HepG2 (cell line): Measurements from ENCODE around the gene SNAI3. TPM values are rescaled to one million over a fixed set of nuclear protein-coding genes. Genes with fewer than 3 reads are reported as not detected.

Experiments used
- CHCHD3 ChIP-seq: sonication (generic); formaldehyde crosslinking; IDR thresholded peaks from 2 replicates; pipeline ENCODE4 v1.8.0; 2022; ENCODE audit warnings: mild to moderate bottlenecking, missing genetic modification reagents, moderate library complexity
- HES4 ChIP-seq: sonication (generic); formaldehyde crosslinking; IDR thresholded peaks from 2 replicates; pipeline ENCODE4 v1.9.0; 2021; ENCODE audit warnings: mild to moderate bottlenecking, missing genetic modification reagents, borderline replicate concordance
- IKZF4 ChIP-seq: sonication (generic); formaldehyde crosslinking; IDR thresholded peaks from 2 replicates; pipeline ENCODE4 v1.5.1; 2020; ENCODE audit warnings: borderline replicate concordance, mild to moderate bottlenecking, low read depth, missing genetic modification reagents; ENCODE audit errors: not compliant biosample characterization
- KLF12 ChIP-seq: sonication (generic); formaldehyde crosslinking; IDR thresholded peaks from 2 replicates; pipeline ENCODE4 v1.4.0; 2020; ENCODE audit warnings: missing genetic modification reagents, borderline replicate concordance
- NBN ChIP-seq: fragments of 450-650 bp; conservative IDR thresholded peaks from 2 replicates; pipeline ENCODE4 v1.6.1; 2017
- NCOA1 ChIP-seq: sonication (generic); formaldehyde crosslinking; IDR thresholded peaks from 2 replicates; pipeline ENCODE4 v1.9.0; 2021; ENCODE audit warnings: missing genetic modification reagents
- ONECUT2 ChIP-seq: sonication (generic); formaldehyde crosslinking; IDR thresholded peaks from 2 replicates; pipeline ENCODE4 v1.4.0; 2020; ENCODE audit warnings: missing genetic modification reagents
- RARA ChIP-seq: IDR thresholded peaks from 2 replicates; pipeline ENCODE4 v1.6.1; 2016; ENCODE audit warnings: missing genetic modification reagents, missing compliant biosample characterization
- RCOR2 ChIP-seq: IDR thresholded peaks from 2 replicates; pipeline ENCODE4 v1.6.1; 2016; ENCODE audit warnings: missing biosample characterization, missing genetic modification reagents
- SALL2 ChIP-seq: sonication (generic); formaldehyde crosslinking; IDR thresholded peaks from 2 replicates; pipeline ENCODE4 v1.8.1; 2023; ENCODE audit warnings: mild to moderate bottlenecking, missing genetic modification reagents, inconsistent platforms
- ZBTB3 ChIP-seq: sonication (generic); formaldehyde crosslinking; IDR thresholded peaks from 2 replicates; pipeline ENCODE4 v1.4.0; 2020; ENCODE audit warnings: low read depth, mild to moderate bottlenecking, moderate library complexity, missing genetic modification reagents, borderline replicate concordance
- ZBTB7B ChIP-seq: sonication (generic); formaldehyde crosslinking; IDR thresholded peaks from 2 replicates; pipeline ENCODE4 v1.4.0; 2020; ENCODE audit warnings: missing genetic modification reagents
- ZC3H4 ChIP-seq: sonication (generic); formaldehyde crosslinking; IDR thresholded peaks from 2 replicates; pipeline ENCODE4 v1.4.0; 2020; ENCODE audit warnings: missing genetic modification reagents, borderline replicate concordance
- ZNF619 ChIP-seq: sonication (generic); formaldehyde crosslinking; IDR thresholded peaks from 2 replicates; pipeline ENCODE4 v1.4.0; 2020; ENCODE audit warnings: mild to moderate bottlenecking, missing genetic modification reagents
- ZNF652 ChIP-seq: IDR thresholded peaks from 2 replicates; pipeline ENCODE4 v1.6.1; 2016; ENCODE audit warnings: low read depth, borderline replicate concordance
- ZNF7 ChIP-seq: IDR thresholded peaks from 2 replicates; pipeline ENCODE4 v1.6.1; 2016; ENCODE audit warnings: missing biosample characterization, missing genetic modification reagents
- polyA plus RNA-seq, 8 experiments: library from polyadenylated mRNA; depleted of rRNA in 3 of 8; stranded (reverse) in 7 of 8; unstranded in 1 of 8; fragments of >200 nt; fragmentation: Illumina TruSeq in 4 of 8; extraction: Trizol in 4 of 8; gene quantifications; 2 replicates each; pipeline versions ENCODE4 v1.2.1 to v1.2.3, GENCODE V29; 2011 to 2016; ENCODE audit warnings: low read depth in 4 of 8, missing spikeins in 1 of 8, mixed read lengths in 1 of 8; ENCODE audit not compliant: insufficient read depth in 1 of 8
- total RNA-seq, 5 experiments: library from RNA; depleted of rRNA; stranded (reverse); fragments of >200 nt; fragmentation: Illumina TruSeq; extraction: Trizol; gene quantifications; 2 replicates each; pipeline ENCODE4 v1.2.3, GENCODE V29; 2016; ENCODE audit warnings: low read depth in 1 of 5
- TF ChIP-seq, protein P1 (sequence below): sonication (generic); formaldehyde crosslinking; IDR thresholded peaks from 2 replicates; pipeline ENCODE4 v1.5.1; 2020; ENCODE audit warnings: missing genetic modification reagents, mild to moderate bottlenecking, borderline replicate concordance
- TF ChIP-seq, protein P2 (sequence below): sonication (generic); formaldehyde crosslinking; IDR thresholded peaks from 2 replicates; pipeline ENCODE4 v1.8.0; 2022; ENCODE audit warnings: missing genetic modification reagents, mild to moderate bottlenecking, moderate library complexity, borderline replicate concordance
- TF ChIP-seq, protein P3 (sequence below): IDR thresholded peaks from 2 replicates; pipeline ENCODE4 v1.6.1; 2016; ENCODE audit warnings: mild to moderate bottlenecking
- TF ChIP-seq, protein P4 (sequence below): fragments of 450-650 bp; IDR thresholded peaks from 2 replicates; pipeline ENCODE4 v1.6.1; 2017
- TF ChIP-seq, protein P5 (sequence below): IDR thresholded peaks from 2 replicates; pipeline ENCODE4 v1.6.1; 2016; ENCODE audit warnings: control low read depth

SNAI3 gene
- total and polyA plus RNA-seq, 2 of the 13 experiments (the other 11 are each of a cell fraction or from before 2014, with no cell fraction given), result 0.09 to 0.18 TPM

DNA sequence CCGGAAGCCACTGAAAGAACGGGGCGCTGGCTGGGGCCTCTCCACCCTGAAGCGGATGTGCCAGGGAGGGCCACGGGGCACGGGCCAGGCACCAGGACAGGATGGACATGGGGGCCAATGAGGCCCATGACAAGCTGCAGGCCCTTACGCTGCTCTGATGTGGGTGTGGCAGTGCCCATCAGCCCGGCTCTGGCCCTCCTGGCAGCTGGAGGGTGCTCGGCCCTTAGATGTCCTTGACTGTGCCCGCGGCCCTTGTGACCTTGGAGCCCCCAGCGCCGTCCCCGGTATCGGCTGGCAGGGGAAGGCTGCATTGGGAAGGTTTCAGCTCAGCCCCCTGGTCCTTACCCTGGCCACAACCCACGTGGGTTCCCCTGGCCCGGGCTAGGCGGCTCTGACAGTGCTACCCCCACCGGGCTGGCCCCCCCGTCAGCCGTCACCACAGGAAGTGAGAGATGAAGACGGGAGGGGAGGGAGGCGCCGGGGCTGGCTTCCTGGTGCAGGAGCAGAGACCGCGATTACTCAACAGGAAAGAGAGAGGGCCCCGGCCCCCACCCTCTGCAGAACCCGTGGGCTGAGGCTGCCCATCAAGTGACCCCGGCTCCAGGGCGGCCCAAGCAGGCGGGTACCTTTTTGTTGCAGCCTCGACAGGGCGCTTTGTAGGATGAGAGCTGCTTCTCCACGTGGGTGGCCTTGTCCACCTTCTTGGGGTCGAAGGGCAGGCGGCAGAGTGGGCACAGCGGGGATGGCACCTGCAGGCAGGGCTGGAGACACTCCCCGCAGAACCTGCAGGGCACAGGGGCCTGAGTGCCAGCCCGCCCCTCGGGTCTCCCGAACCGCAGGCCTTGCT, 14.6 kb upstream of the SNAI3 start (continued):
- TF ChIP-seq NCOA1 (CRISPR knock-in tag), result 0 out of 2 replicates have a peak, but pooled peaks have one; percentile 20
- no peak for TF ChIP-seq ZNF7 (CRISPR knock-in tag)
- TF ChIP-seq, protein P1, sequence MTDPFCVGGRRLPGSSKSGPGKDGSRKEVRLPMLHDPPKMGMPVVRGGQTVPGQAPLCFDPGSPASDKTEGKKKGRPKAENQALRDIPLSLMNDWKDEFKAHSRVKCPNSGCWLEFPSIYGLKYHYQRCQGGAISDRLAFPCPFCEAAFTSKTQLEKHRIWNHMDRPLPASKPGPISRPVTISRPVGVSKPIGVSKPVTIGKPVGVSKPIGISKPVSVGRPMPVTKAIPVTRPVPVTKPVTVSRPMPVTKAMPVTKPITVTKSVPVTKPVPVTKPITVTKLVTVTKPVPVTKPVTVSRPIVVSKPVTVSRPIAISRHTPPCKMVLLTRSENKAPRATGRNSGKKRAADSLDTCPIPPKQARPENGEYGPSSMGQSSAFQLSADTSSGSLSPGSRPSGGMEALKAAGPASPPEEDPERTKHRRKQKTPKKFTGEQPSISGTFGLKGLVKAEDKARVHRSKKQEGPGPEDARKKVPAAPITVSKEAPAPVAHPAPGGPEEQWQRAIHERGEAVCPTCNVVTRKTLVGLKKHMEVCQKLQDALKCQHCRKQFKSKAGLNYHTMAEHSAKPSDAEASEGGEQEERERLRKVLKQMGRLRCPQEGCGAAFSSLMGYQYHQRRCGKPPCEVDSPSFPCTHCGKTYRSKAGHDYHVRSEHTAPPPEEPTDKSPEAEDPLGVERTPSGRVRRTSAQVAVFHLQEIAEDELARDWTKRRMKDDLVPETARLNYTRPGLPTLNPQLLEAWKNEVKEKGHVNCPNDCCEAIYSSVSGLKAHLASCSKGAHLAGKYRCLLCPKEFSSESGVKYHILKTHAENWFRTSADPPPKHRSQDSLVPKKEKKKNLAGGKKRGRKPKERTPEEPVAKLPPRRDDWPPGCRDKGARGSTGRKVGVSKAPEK (CRISPR knock-in tag), result no peak; the same call in 1 of the 2 replicates
- peak; percentile 85 for TF ChIP-seq RARA (CRISPR knock-in tag)
- TF ChIP-seq ZNF652 (CRISPR knock-in tag), result no peak
- TF ChIP-seq, protein P2, sequence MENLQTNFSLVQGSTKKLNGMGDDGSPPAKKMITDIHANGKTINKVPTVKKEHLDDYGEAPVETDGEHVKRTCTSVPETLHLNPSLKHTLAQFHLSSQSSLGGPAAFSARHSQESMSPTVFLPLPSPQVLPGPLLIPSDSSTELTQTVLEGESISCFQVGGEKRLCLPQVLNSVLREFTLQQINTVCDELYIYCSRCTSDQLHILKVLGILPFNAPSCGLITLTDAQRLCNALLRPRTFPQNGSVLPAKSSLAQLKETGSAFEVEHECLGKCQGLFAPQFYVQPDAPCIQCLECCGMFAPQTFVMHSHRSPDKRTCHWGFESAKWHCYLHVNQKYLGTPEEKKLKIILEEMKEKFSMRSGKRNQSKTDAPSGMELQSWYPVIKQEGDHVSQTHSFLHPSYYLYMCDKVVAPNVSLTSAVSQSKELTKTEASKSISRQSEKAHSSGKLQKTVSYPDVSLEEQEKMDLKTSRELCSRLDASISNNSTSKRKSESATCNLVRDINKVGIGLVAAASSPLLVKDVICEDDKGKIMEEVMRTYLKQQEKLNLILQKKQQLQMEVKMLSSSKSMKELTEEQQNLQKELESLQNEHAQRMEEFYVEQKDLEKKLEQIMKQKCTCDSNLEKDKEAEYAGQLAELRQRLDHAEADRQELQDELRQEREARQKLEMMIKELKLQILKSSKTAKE (CRISPR knock-in tag), result no peak; the same call in 1 of the 2 replicates
- no peak for TF ChIP-seq ZBTB3 (CRISPR knock-in tag)
- no peak; the same call in 1 of the 2 replicates for TF ChIP-seq SALL2 (CRISPR knock-in tag)
- peak; percentile 81 for TF ChIP-seq HES4 (CRISPR knock-in tag)
- TF ChIP-seq, protein P3, sequence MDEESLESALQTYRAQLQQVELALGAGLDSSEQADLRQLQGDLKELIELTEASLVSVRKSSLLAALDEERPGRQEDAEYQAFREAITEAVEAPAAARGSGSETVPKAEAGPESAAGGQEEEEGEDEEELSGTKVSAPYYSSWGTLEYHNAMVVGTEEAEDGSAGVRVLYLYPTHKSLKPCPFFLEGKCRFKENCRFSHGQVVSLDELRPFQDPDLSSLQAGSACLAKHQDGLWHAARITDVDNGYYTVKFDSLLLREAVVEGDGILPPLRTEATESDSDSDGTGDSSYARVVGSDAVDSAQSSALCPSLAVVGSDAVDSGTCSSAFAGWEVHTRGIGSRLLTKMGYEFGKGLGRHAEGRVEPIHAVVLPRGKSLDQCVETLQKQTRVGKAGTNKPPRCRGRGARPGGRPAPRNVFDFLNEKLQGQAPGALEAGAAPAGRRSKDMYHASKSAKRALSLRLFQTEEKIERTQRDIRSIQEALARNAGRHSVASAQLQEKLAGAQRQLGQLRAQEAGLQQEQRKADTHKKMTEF (CRISPR knock-in tag), result peak; percentile 95
- TF ChIP-seq RCOR2 (CRISPR knock-in tag), result 0 out of 2 replicates have a peak, but pooled peaks have one; percentile 16
- no peak for TF ChIP-seq ONECUT2 (CRISPR knock-in tag)
- peak; percentile 27 for TF ChIP-seq IKZF4 (CRISPR knock-in tag)
- TF ChIP-seq CHCHD3, result no peak
- TF ChIP-seq, protein P4, sequence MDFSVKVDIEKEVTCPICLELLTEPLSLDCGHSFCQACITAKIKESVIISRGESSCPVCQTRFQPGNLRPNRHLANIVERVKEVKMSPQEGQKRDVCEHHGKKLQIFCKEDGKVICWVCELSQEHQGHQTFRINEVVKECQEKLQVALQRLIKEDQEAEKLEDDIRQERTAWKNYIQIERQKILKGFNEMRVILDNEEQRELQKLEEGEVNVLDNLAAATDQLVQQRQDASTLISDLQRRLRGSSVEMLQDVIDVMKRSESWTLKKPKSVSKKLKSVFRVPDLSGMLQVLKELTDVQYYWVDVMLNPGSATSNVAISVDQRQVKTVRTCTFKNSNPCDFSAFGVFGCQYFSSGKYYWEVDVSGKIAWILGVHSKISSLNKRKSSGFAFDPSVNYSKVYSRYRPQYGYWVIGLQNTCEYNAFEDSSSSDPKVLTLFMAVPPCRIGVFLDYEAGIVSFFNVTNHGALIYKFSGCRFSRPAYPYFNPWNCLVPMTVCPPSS, result no peak
- TF ChIP-seq, protein P5, sequence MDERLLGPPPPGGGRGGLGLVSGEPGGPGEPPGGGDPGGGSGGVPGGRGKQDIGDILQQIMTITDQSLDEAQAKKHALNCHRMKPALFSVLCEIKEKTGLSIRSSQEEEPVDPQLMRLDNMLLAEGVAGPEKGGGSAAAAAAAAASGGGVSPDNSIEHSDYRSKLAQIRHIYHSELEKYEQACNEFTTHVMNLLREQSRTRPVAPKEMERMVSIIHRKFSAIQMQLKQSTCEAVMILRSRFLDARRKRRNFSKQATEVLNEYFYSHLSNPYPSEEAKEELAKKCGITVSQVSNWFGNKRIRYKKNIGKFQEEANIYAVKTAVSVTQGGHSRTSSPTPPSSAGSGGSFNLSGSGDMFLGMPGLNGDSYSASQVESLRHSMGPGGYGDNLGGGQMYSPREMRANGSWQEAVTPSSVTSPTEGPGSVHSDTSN (CRISPR knock-in tag), result peak; percentile 75
- TF ChIP-seq ZBTB7B (CRISPR knock-in tag), result 0 out of 2 replicates have a peak, but pooled peaks have one; percentile 76
- no peak for TF ChIP-seq NBN
- peak; percentile 83; the same call in 1 of the 2 replicates for TF ChIP-seq ZNF619 (CRISPR knock-in tag)
- no peak for TF ChIP-seq ZC3H4
- TF ChIP-seq KLF12 (CRISPR knock-in tag), result no peak; the same call in none of the 2 replicates
